NCI-H446 treated with DMSO at 0.1 percent for 48 hours (cell line): ENCODE data around the gene SLC5A11.

Experiments used
- DNase-seq: peaks from one replicate; lab custom pipeline; 2025; lab: John Stamatoyannopoulos, UW

Gene SLC5A11

GRCh38 chr16:24920568-24920967, 74.8 kb downstream of the SLC5A11 start:
- DNase-seq = no peak

- no peak for DNase-seq
Measured at GRCh38 chr16:24921229-24921628, 75.5 kb downstream of the SLC5A11 start.

GRCh38 chr16:24925163-24925562, 79.4 kb downstream of the SLC5A11 start:
- no peak for DNase-seq

GRCh38 chr16:24929409-24929808, 83.6 kb downstream of the SLC5A11 start:
- DNase-seq = no peak

- no peak for DNase-seq
Measured at GRCh38 chr16:24930440-24930839, 84.7 kb downstream of the SLC5A11 start.

- DNase-seq = no peak
Measured at GRCh38 chr16:24931091-24931490, 85.3 kb downstream of the SLC5A11 start.

GRCh38 chr16:24935336-24935735, 89.6 kb downstream of the SLC5A11 start:
- no peak for DNase-seq

GRCh38 chr16:24936151-24936550, 90.4 kb downstream of the SLC5A11 start:
- DNase-seq = no peak

- DNase-seq = no peak
Measured at GRCh38 chr16:24939224-24939623, 93.5 kb downstream of the SLC5A11 start.

GRCh38 chr16:24939738-24940137, 94.0 kb downstream of the SLC5A11 start:
- no peak for DNase-seq

- no peak for DNase-seq
Measured at GRCh38 chr16:24943471-24943870, 97.7 kb downstream of the SLC5A11 start.

- no peak for DNase-seq
Measured at GRCh38 chr16:24944206-24944605, 98.4 kb downstream of the SLC5A11 start.

- DNase-seq = no peak
Measured at GRCh38 chr16:24946155-24946554, 100.4 kb downstream of the SLC5A11 start.

- DNase-seq = no peak
Measured at GRCh38 chr16:24950275-24950674, 104.5 kb downstream of the SLC5A11 start.

GRCh38 chr16:24953306-24953705, 107.5 kb downstream of the SLC5A11 start:
- DNase-seq = no peak

GRCh38 chr16:24953721-24954120, 108.0 kb downstream of the SLC5A11 start:
- DNase-seq = no peak

GRCh38 chr16:24954137-24954536, 108.4 kb downstream of the SLC5A11 start:
- DNase-seq = no peak

GRCh38 chr16:24955975-24956731, 110.4 kb downstream of the SLC5A11 start:
- DNase-seq = no peak

GRCh38 chr16:24957887-24958286, 112.1 kb downstream of the SLC5A11 start:
- DNase-seq = no peak
